Left lung (tissue), 10 donors: ENCODE measurements around the gene ZNF337. TPM values are rescaled to one million over a fixed set of nuclear protein-coding genes. Genes with fewer than 3 reads are reported as not detected.
"Not testable (repeated sequence)": the region's sequence is repeated elsewhere in the genome, so short reads cannot be mapped to it uniquely, and the experiment has no call there.

Source experiments
- ATAC-seq: fragments of 200-7000 bp; cut with Tn5 transposase; one replicate; pipeline ENCODE4 v1.9.1; 2020; ENCODE audit warnings: moderate library complexity
- DNase-seq, 4 donors: peaks; one replicate each; pipeline ENCODE4 v3.0.0-alpha.2; 2013 to 2020
- H3K27ac ChIP-seq, 2 donors: fragments of 200-600 bp; sonication (generic) in 1 of 2; one replicate each; pipeline versions ENCODE4 v1.5.0 to v1.8.0; 2020 to 2021
- H3K27me3 ChIP-seq, 2 donors: fragments of 200-600 bp; sonication (generic) in 1 of 2; one replicate each; pipeline versions ENCODE4 v1.5.0 to v1.8.0; 2020 to 2021
- H3K36me3 ChIP-seq, 2 donors: fragments of 200-600 bp; sonication (generic) in 1 of 2; one replicate each; pipeline versions ENCODE4 v1.5.0 to v1.8.0; 2020 to 2021
- H3K4me1 ChIP-seq, 2 donors: fragments of 200-600 bp; one replicate each; pipeline ENCODE4 v1.8.0; 2021
- H3K4me3 ChIP-seq, 2 donors: fragments of 200-600 bp; sonication (generic) in 1 of 2; one replicate each; pipeline versions ENCODE4 v1.5.0 to v1.8.0; 2020 to 2021; ENCODE audit warnings: mild to moderate bottlenecking in 1 of 2
- H3K9me3 ChIP-seq, 2 donors: fragments of 200-600 bp; sonication (generic) in 1 of 2; one replicate each; pipeline versions ENCODE4 v1.5.0 to v1.8.0; 2020 to 2021
- CTCF ChIP-seq, 2 donors: fragments of 200-600 bp; sonication (generic) in 1 of 2; IDR thresholded peaks; one replicate each; pipeline versions ENCODE4 v1.5.0 to v1.8.0; 2021; ENCODE audit warnings: antibody characterized with exemption in 2 of 2
- intact Hi-C, 2 donors: fragments of 100-400 bp; cut with DNase I; formaldehyde crosslinking; loops; one replicate each; pipeline versions ENCODE4 v1.11.2 to v1.14.2; 2022
- polyA plus RNA-seq, 6 donors: library from polyadenylated mRNA; unstranded; fragments of 120-200 nt; gene quantifications; one replicate each; pipeline ENCODE4 v1.2.1, GENCODE V29; 2013; ENCODE audit not compliant: insufficient read length in 6 of 6
- total RNA-seq, 2 donors: library from RNA; stranded (reverse); fragmentation: NEBNext Ultra II Directional; extraction: Animal tissue kit (Norgen Biotek cat#: 25700); gene quantifications; one replicate each; pipeline ENCODE4 v1.2.1, GENCODE V29; 2021
- donor health status: DM: no; HTN: yes; CAD: no.
- donor health status: DM: no; HTN: no; CAD: no.

ZNF337 gene
- total and polyA plus RNA-seq, 8 donors: 9.5 to 58.3 (median 49.8) TPM

GRCh38 chr20:25644814-25645213 lies 51.8 kb downstream of the ZNF337 start:
- peaks cover 0 to 10% of the 10 kb centered on the region in 2 donors for H3K36me3 ChIP-seq
- H3K4me3 ChIP-seq: no peak overlapping the region
- TF ChIP-seq CTCF (IDR thresholded peaks at IDR 0.05): no peak
- H3K4me1 ChIP-seq: no peaks in the 10 kb centered on the region
- peaks cover 0 to 9% of the 10 kb centered on the region in 2 donors for H3K9me3 ChIP-seq
- no peak overlapping the region for H3K27ac ChIP-seq
- DNase-seq (no peak), ATAC-seq (no peak)
- intact Hi-C loops: no loop called here
- H3K27me3 ChIP-seq: no peaks in the 10 kb centered on the region

- intact Hi-C loops: no loop called here
- H3K4me3 ChIP-seq: no peak overlapping the region
- peaks cover 0 to 10% of the 10 kb centered on the region in 2 donors for H3K36me3 ChIP-seq
- ATAC-seq: no peak
- no peaks in the 10 kb centered on the region for H3K27me3 ChIP-seq
- H3K27ac ChIP-seq: no peak overlapping the region
- TF ChIP-seq CTCF (IDR thresholded peaks at IDR 0.05): no peak
- peaks cover 0 to 9% of the 10 kb centered on the region in 2 donors for H3K9me3 ChIP-seq
- no peaks in the 10 kb centered on the region for H3K4me1 ChIP-seq
- no peak for DNase-seq
Observed at GRCh38 chr20:25643716-25644115, 52.9 kb downstream of the ZNF337 start.

GRCh38 chr20:25637247-25637646 lies 59.4 kb downstream of the ZNF337 start:
- ATAC-seq (no peak), DNase-seq (no peak)
- H3K4me3 ChIP-seq: no peak overlapping the region
- no peak overlapping the region for H3K27ac ChIP-seq
- intact Hi-C loops: no loop called here
- peaks cover 0 to 10% of the 10 kb centered on the region in 2 donors for H3K36me3 ChIP-seq
- H3K4me1 ChIP-seq: no peaks in the 10 kb centered on the region
- no peaks in the 10 kb centered on the region for H3K27me3 ChIP-seq
- peaks cover 0 to 15% of the 10 kb centered on the region in 2 donors for H3K9me3 ChIP-seq
- TF ChIP-seq CTCF (IDR thresholded peaks at IDR 0.05): no peak

- Histone ChIP-seq H3K9me3 (peaks cover 0 to 15% of the 10 kb centered on the region in 2 donors), H3K36me3 (peaks cover 0 to 10% of the 10 kb centered on the region in 2 donors), H3K27me3 (no peaks in the 10 kb centered on the region), H3K4me1 (no peaks in the 10 kb centered on the region), H3K4me3 (no peak overlapping the region), H3K27ac (no peak overlapping the region)
- TF ChIP-seq CTCF (IDR thresholded peaks at IDR 0.05): no peak
- ATAC-seq (no peak), DNase-seq (no peak)
- intact Hi-C loops: no loop called here
Observed at GRCh38 chr20:25632940-25633790, 63.5 kb downstream of the ZNF337 start.

GRCh38 chr20:25630615-25631014 lies 66.0 kb downstream of the ZNF337 start:
- H3K4me1 ChIP-seq, H3K9me3 ChIP-seq, H3K27me3 ChIP-seq, ATAC-seq, H3K36me3 ChIP-seq, H3K27ac ChIP-seq, intact Hi-C loops, H3K4me3 ChIP-seq, DNase-seq: not testable (repeated sequence)
